ENCODE data around the gene CFAP46. TPM values are rescaled to one million over a fixed set of nuclear protein-coding genes. Genes with fewer than 3 reads are reported as not detected.
"Not testable (repeated sequence)": the region's sequence is repeated elsewhere in the genome, so short reads cannot be mapped to it uniquely, and the experiment has no call there.

Gene CFAP46
- total RNA-seq, 2 experiments from 2014 or later, result 0.34 TPM; not detected in 1

DNA sequence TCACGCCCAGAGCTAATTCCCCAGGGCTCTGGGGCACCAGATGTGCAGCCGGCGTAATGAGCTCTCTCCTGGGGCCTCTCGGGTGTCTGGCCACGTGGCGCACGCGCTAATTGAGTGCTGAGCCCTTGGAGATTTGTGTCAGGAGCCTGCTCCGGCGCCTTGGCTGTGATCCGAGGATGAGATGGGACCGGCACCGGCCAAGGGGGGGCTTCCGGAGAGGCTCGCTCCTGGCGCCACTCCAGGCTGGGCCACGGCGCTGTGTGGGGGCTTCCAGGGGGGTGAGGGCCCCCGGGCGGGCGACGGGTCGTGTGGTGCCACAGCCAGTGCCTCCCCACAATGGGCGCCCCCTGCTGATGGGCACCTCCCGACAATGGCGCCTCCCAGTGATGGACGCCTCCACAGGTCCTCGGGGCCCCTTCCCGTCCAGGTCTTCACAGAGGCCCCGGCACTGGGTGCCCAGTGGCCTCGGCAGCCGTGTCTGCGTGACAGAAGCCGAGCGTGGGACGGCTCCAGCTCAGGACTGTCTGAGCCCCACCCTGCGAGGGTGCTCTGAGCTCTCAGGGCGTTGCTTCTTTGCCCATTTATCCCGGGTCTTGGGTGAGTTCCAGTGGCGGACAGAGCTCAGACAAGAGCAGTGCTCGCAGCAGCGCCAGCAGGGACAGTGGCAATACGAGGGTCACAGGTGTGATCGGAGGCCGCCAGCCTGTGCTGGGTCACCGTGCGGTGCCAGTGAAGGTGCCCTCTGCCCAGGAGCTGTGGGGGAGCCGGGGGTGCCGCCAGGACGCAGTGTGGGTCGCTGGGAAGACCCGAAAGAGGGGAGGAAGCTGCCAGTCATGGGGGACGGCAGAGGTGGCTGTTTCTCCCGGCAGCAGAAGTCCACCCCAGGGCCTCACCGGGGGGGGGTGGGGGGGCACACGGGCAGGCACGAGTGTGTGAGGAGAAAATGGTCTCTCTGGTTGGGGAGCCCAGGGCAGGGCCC, 148.2 kb downstream of the CFAP46 start:
- DNase-seq (no peak), ATAC-seq (no peak)
- CTCF ChIA-PET, result interaction anchor here (1.0 kb wide), 1 partner anchor 139 kb away, joined by 4 read pairs; no protein-coding TSS in a partner anchor
- H3K27me3 Mint-ChIP-seq, result peaks cover 7% of the 10 kb centered on the region
- no peak overlapping the region for H3K27ac Mint-ChIP-seq
- TF ChIP-seq, protein P1, sequence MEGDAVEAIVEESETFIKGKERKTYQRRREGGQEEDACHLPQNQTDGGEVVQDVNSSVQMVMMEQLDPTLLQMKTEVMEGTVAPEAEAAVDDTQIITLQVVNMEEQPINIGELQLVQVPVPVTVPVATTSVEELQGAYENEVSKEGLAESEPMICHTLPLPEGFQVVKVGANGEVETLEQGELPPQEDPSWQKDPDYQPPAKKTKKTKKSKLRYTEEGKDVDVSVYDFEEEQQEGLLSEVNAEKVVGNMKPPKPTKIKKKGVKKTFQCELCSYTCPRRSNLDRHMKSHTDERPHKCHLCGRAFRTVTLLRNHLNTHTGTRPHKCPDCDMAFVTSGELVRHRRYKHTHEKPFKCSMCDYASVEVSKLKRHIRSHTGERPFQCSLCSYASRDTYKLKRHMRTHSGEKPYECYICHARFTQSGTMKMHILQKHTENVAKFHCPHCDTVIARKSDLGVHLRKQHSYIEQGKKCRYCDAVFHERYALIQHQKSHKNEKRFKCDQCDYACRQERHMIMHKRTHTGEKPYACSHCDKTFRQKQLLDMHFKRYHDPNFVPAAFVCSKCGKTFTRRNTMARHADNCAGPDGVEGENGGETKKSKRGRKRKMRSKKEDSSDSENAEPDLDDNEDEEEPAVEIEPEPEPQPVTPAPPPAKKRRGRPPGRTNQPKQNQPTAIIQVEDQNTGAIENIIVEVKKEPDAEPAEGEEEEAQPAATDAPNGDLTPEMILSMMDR (IDR thresholded peaks at IDR 0.05), result no peak
- no peaks in the 10 kb centered on the region for H3K4me1 Mint-ChIP-seq (ENCODE audit: low read depth)
- intact Hi-C loops (cut with micrococcal nuclease), result loop anchor here (10.0 kb wide), 1 partner anchor 139 kb away; no protein-coding TSS in a partner anchor
- POLR2A ChIA-PET, result no interaction called here
- no peaks in the 10 kb centered on the region for H3K36me3 Mint-ChIP-seq (ENCODE audit: low read depth)
- H3K9me3 Mint-ChIP-seq, result no peaks in the 10 kb centered on the region
- H3K4me3 Mint-ChIP-seq, result no peak overlapping the region

DNA sequence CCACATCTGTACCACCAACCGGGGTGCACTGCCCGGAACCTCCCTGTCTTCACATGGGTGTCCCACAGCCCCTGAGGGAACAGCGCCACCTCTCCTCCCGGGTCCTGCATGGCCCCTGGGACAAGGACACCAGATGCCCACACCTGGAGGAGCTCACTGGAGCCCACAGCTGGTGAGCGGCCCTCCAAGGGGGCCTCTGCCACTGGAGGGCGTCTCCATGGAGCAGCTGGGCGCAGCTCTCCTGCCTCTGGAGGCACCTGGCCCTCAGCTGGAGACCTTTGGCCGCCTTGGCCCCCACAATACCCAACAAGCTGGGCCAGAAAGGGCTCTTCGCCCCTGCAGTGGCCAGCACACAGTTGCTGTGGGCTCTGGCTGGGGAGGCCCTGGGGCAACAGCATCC, 149.2 kb downstream of the CFAP46 start:
- POLR2A ChIA-PET, result no interaction called here
- Mint-ChIP-seq H3K36me3 (ENCODE audit: low read depth) (no peaks in the 10 kb centered on the region), H3K27me3 (peaks cover 10% of the 10 kb centered on the region), H3K4me1 (ENCODE audit: low read depth) (no peaks in the 10 kb centered on the region), H3K4me3 (no peak overlapping the region), H3K27ac (no peak overlapping the region), H3K9me3 (no peaks in the 10 kb centered on the region)
- no peak for DNase-seq
- intact Hi-C loops (cut with micrococcal nuclease), result loop anchor here (10.0 kb wide), 1 partner anchor 138 kb away; no protein-coding TSS in a partner anchor
- no peak for ATAC-seq
- TF ChIP-seq, protein P1 (IDR thresholded peaks at IDR 0.05), result no peak
- CTCF ChIA-PET, result interaction anchor here (1.0 kb wide), 1 partner anchor 139 kb away, joined by 4 read pairs; no protein-coding TSS in a partner anchor

- H3K4me1 Mint-ChIP-seq (ENCODE audit: low read depth), result no peaks in the 10 kb centered on the region
- no peak overlapping the region for H3K27ac Mint-ChIP-seq
- POLR2A ChIA-PET, result no interaction called here
These were observed 149.6 kb downstream of the CFAP46 start for GRCh38 chr10:132792796-132793195.

GRCh38 chr10:132792099-132792498, 150.3 kb downstream of the CFAP46 start:
- H3K4me1 Mint-ChIP-seq (ENCODE audit: low read depth); CTCF ChIA-PET; ATAC-seq; DNase-seq; H3K27me3 Mint-ChIP-seq; H3K9me3 Mint-ChIP-seq; H3K4me3 Mint-ChIP-seq; H3K36me3 Mint-ChIP-seq (ENCODE audit: low read depth); POLR2A ChIA-PET; H3K27ac Mint-ChIP-seq: not testable (repeated sequence)
- intact Hi-C loops (cut with micrococcal nuclease), result loop anchor here (10.0 kb wide), 1 partner anchor 137 kb away; no protein-coding TSS in a partner anchor

More at GRCh38 chr10:132792796-132793195, 149.6 kb downstream of the CFAP46 start:
- no peak overlapping the region for H3K4me3 Mint-ChIP-seq
- peaks cover 10% of the 10 kb centered on the region for H3K27me3 Mint-ChIP-seq
- H3K9me3 Mint-ChIP-seq, result no peaks in the 10 kb centered on the region
- intact Hi-C loops (cut with micrococcal nuclease), result loop anchor here (10.0 kb wide), 1 partner anchor 138 kb away; no protein-coding TSS in a partner anchor
- H3K36me3 Mint-ChIP-seq (ENCODE audit: low read depth), result no peaks in the 10 kb centered on the region
- CTCF ChIA-PET, result no interaction called here
- TF ChIP-seq, protein P1 (IDR thresholded peaks at IDR 0.05), result no peak
- ATAC-seq, result no peak
- no peak for DNase-seq

GRCh38 chr10:132790934-132791829, 151.2 kb downstream of the CFAP46 start:
- intact Hi-C loops (cut with micrococcal nuclease), result loop anchor here (10.0 kb wide), 1 partner anchor 136 kb away; no protein-coding TSS in a partner anchor
- Mint-ChIP-seq H3K4me3 (no peak overlapping the region), H3K9me3 (no peaks in the 10 kb centered on the region), H3K27ac (no peak overlapping the region), H3K27me3 (peaks cover 11% of the 10 kb centered on the region), H3K4me1 (ENCODE audit: low read depth) (peaks cover 1% of the 10 kb centered on the region), H3K36me3 (ENCODE audit: low read depth) (no peaks in the 10 kb centered on the region)
- DNase-seq, result no peak
- POLR2A ChIA-PET, result no interaction called here
- no peak for ATAC-seq
- CTCF ChIA-PET, result no interaction called here
- TF ChIP-seq, protein P1 (IDR thresholded peaks at IDR 0.05), result no peak

All from activated CD8-positive, alpha-beta T cell treated with anti-CD3 and anti-CD28 coated beads for 36 hours (primary cell).